LNCaP clone FGC (cell line): ENCODE measurements around the gene MAP1LC3B.

Experiments used
- DNase-seq: peaks from one replicate; pipeline ENCODE4 v3.0.0-alpha.2; 2011; ENCODE audit warnings: low read depth
- H3K4me3 ChIP-seq: 2 replicates; pipeline ENCODE4 v1.5.1; 2011; ENCODE audit warnings: mild to moderate bottlenecking, low read depth, low read length, control low read depth
- CTCF ChIP-seq: IDR thresholded peaks from 2 replicates; pipeline ENCODE4 v1.5.1; 2012; ENCODE audit warnings: mild to moderate bottlenecking; ENCODE audit not compliant: control insufficient read depth, insufficient read depth; ENCODE audit errors: extremely low read depth

The MAP1LC3B gene

GRCh38 chr16:87351320-87351698, 40.8 kb upstream of the MAP1LC3B start:
- no peak for TF ChIP-seq CTCF
- no peak overlapping the region for H3K4me3 ChIP-seq
- DNase-seq, result no peak

- DNase-seq, result no peak
- no peak for TF ChIP-seq CTCF
- no peak overlapping the region for H3K4me3 ChIP-seq
These were observed 39.3 kb upstream of the MAP1LC3B start for GRCh38 chr16:87352818-87353217.

- TF ChIP-seq CTCF, result no peak
- H3K4me3 ChIP-seq, result no peak overlapping the region
- no peak for DNase-seq
These were observed 38.5 kb upstream of the MAP1LC3B start for GRCh38 chr16:87353613-87354012.

- no peak for TF ChIP-seq CTCF
- no peak overlapping the region for H3K4me3 ChIP-seq
- DNase-seq, result no peak
These were observed 35.7 kb upstream of the MAP1LC3B start for GRCh38 chr16:87356491-87356853.

- no peak for TF ChIP-seq CTCF
- no peak for DNase-seq
- no peak overlapping the region for H3K4me3 ChIP-seq
These were observed 33.9 kb upstream of the MAP1LC3B start for GRCh38 chr16:87358250-87358649.

- no peak for DNase-seq
- no peak for TF ChIP-seq CTCF
- H3K4me3 ChIP-seq, result no peak overlapping the region
These were observed 33.4 kb upstream of the MAP1LC3B start for GRCh38 chr16:87358696-87359095.

GRCh38 chr16:87359121-87359520, 33.0 kb upstream of the MAP1LC3B start:
- no peak for TF ChIP-seq CTCF
- H3K4me3 ChIP-seq, result no peak overlapping the region
- no peak for DNase-seq
